Neural cell (in vitro differentiated cells): ENCODE measurements around the gene GASK1A.

Experiments
- MXI1 ChIP-seq: fragments of 450-650 bp; conservative IDR thresholded peaks from 2 replicates; pipeline ENCODE4 v1.6.1; 2014; ENCODE audit warnings: antibody characterized with exemption, mild to moderate bottlenecking; ENCODE audit not compliant: poor library complexity, severe bottlenecking
- POLR2AphosphoS5 ChIP-seq: IDR thresholded peaks from 2 replicates; pipeline ENCODE4 v1.6.1; 2012
- TF ChIP-seq, protein P1 (sequence below): fragments of 450-650 bp; IDR thresholded peaks from 2 replicates; pipeline ENCODE4 v1.5.1; 2014; ENCODE audit warnings: antibody characterized with exemption, mild to moderate bottlenecking, moderate library complexity; ENCODE audit not compliant: poor library complexity, severe bottlenecking

DNA sequence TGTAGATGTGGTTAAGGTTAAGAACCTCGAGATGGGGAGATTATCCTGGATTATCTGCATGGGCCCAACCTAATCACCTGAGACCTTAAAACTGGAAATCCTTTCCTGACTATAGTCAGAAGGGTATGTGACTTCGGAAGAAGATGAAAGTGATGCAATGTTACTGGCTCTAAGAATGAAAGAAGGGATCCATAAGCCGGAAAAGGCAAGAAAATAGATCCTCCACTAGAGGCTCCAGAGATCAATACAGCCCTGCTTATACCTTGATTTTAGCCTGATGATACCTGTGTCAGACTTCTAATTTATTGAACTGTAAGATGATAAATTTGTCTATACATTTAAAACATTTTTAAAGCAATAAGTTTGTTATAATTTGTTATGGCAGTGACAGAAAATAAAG lies 21.5 kb upstream of the GASK1A start:
- no peak for TF ChIP-seq MXI1
- TF ChIP-seq, protein P1, sequence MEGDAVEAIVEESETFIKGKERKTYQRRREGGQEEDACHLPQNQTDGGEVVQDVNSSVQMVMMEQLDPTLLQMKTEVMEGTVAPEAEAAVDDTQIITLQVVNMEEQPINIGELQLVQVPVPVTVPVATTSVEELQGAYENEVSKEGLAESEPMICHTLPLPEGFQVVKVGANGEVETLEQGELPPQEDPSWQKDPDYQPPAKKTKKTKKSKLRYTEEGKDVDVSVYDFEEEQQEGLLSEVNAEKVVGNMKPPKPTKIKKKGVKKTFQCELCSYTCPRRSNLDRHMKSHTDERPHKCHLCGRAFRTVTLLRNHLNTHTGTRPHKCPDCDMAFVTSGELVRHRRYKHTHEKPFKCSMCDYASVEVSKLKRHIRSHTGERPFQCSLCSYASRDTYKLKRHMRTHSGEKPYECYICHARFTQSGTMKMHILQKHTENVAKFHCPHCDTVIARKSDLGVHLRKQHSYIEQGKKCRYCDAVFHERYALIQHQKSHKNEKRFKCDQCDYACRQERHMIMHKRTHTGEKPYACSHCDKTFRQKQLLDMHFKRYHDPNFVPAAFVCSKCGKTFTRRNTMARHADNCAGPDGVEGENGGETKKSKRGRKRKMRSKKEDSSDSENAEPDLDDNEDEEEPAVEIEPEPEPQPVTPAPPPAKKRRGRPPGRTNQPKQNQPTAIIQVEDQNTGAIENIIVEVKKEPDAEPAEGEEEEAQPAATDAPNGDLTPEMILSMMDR: peak; percentile 37
- TF ChIP-seq POLR2AphosphoS5: no peak
